Measurements from ENCODE around the gene PBLD.

DNA sequence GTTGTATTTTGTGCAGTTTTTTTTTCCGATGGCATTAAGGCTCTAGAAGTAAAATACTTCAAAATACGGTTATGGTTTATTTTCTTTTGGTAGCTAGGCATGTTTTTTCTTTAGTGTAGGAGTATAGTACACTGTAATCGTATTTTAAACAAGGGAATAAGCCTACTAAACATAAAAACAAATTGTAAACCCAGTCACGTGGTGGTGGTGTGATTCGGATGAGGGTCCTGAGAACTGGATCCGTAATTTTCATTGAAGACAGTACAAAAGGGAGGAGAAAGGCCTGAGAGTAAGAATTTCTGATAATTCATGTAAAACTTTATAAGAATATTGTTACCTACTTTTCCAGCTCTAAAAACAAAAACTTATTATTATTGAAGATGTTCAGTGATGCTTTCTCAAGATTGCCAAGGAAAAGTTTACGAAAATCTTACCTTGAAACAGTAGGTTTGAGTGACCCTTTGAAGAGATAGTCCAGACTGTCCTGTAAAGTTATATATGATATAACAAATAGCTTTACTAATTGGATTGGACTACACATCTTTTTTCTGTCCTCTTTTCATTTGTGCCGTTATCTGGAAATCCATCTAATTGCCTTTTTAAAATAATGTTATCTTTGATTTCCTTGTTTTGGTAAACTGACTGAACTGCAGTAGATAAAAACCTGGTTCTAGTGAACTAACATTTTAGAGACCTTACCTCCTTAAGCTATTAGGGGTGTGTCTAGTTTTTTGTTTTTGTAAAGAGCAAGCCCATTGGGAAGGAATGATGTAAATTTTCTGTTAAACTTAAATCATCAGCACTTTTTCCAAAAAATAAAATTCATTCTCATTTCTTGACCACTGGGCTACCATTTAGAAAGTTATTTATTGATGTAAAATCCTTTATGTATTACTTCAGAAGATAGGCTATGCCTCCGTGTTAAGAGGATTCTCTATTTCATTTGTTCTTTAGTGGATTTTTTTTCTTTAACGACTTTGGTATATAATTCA lies 1.0 kb upstream of the PBLD start:
- TF ChIP-seq POLR2A (IDR thresholded peaks at IDR 0.05) = no peak
- TF ChIP-seq, protein P1, sequence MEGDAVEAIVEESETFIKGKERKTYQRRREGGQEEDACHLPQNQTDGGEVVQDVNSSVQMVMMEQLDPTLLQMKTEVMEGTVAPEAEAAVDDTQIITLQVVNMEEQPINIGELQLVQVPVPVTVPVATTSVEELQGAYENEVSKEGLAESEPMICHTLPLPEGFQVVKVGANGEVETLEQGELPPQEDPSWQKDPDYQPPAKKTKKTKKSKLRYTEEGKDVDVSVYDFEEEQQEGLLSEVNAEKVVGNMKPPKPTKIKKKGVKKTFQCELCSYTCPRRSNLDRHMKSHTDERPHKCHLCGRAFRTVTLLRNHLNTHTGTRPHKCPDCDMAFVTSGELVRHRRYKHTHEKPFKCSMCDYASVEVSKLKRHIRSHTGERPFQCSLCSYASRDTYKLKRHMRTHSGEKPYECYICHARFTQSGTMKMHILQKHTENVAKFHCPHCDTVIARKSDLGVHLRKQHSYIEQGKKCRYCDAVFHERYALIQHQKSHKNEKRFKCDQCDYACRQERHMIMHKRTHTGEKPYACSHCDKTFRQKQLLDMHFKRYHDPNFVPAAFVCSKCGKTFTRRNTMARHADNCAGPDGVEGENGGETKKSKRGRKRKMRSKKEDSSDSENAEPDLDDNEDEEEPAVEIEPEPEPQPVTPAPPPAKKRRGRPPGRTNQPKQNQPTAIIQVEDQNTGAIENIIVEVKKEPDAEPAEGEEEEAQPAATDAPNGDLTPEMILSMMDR (IDR thresholded peaks at IDR 0.05 in 8 of 11, conservative IDR thresholded peaks at IDR 0.05 in 3 of 11) = no peak
- no peak for TF ChIP-seq POLR2AphosphoS5 (IDR thresholded peaks at IDR 0.05)

All from spleen (tissue), 7 donors.